HG03039 (cell line): ENCODE results near the gene CKAP2L.

ENCODE experiments used
- ATAC-seq: cut with Tn5 transposase; IDR thresholded peaks from one replicate; pipeline ENCODE4 v1.9.1; 2021; ENCODE audit warnings: mild to moderate bottlenecking, moderate library complexity; ENCODE audit not compliant: unreplicated experiment

Gene CKAP2L

GRCh38 chr2:112764071-112765044 lies at the start of gene CKAP2L:
CKAP2L (minus strand) TSS chr2:112764609; CDS start chr2:112764598, 11 bp downstream.
- peak; percentile 96 for ATAC-seq

- no peak for ATAC-seq
These were observed 49.0 kb upstream of the CKAP2L start for GRCh38 chr2:112813280-112813966.

GRCh38 chr2:112812318-112813267 lies 48.2 kb upstream of the CKAP2L start:
- no peak for ATAC-seq

- no peak for ATAC-seq
These were observed 47.5 kb upstream of the CKAP2L start for GRCh38 chr2:112811841-112812306.

GRCh38 chr2:112811276-112811831 lies 46.9 kb upstream of the CKAP2L start:
- ATAC-seq = no peak

- ATAC-seq = no peak
These were observed 44.7 kb upstream of the CKAP2L start for GRCh38 chr2:112809112-112809511.

- ATAC-seq = no peak
These were observed 42.9 kb upstream of the CKAP2L start for GRCh38 chr2:112807233-112807807.

- no peak for ATAC-seq
These were observed 41.1 kb upstream of the CKAP2L start for GRCh38 chr2:112805542-112805941.

- no peak for ATAC-seq
These were observed 39.5 kb upstream of the CKAP2L start for GRCh38 chr2:112803691-112804521.

GRCh38 chr2:112800881-112801583 lies 36.6 kb upstream of the CKAP2L start:
- ATAC-seq = no peak

GRCh38 chr2:112798979-112799975 lies 34.9 kb upstream of the CKAP2L start:
- no peak for ATAC-seq

- ATAC-seq = no peak
These were observed 32.1 kb upstream of the CKAP2L start for GRCh38 chr2:112796486-112796885.

- ATAC-seq = no peak
These were observed 31.4 kb upstream of the CKAP2L start for GRCh38 chr2:112795774-112796173.

GRCh38 chr2:112794841-112795240 lies 30.4 kb upstream of the CKAP2L start:
- no peak for ATAC-seq

- no peak for ATAC-seq
These were observed 29.8 kb upstream of the CKAP2L start for GRCh38 chr2:112794131-112794733.

- no peak for ATAC-seq
These were observed 29.1 kb upstream of the CKAP2L start for GRCh38 chr2:112793449-112793978.

GRCh38 chr2:112792419-112792818 lies 28.0 kb upstream of the CKAP2L start:
- no peak for ATAC-seq
